Measurements from ENCODE around the gene CHMP1A.

- TF ChIP-seq POLR2AphosphoS5 (IDR thresholded peaks at IDR 0.05; ENCODE audit: low read depth) (no peak), EZH2 (IDR thresholded peaks at IDR 0.05; ENCODE audit: low read depth, unreplicated experiment) (no peak), CTCF (conservative IDR thresholded peaks at IDR 0.05; ENCODE audit: low read depth in 2 of 2) (no peak)
These were observed 60.4 kb downstream of the CHMP1A start for GRCh38 chr16:89596957-89597649.

Measured in GM23338 (cell line).